GM18526 (cell line): Measurements from ENCODE around the gene CMYA5.

Experiments used
- POLR2A ChIP-seq: IDR thresholded peaks from 3 replicates; pipeline ENCODE4 v1.6.1; 2011; ENCODE audit not compliant: insufficient read length; ENCODE audit errors: extremely low read depth

The CMYA5 gene

GRCh38 chr5:79736528-79737514, 47.2 kb downstream of the CMYA5 start:
- TF ChIP-seq POLR2A, result no peak

GRCh38 chr5:79738349-79738748, 48.7 kb downstream of the CMYA5 start:
- TF ChIP-seq POLR2A, result no peak

GRCh38 chr5:79742549-79743136, 53.0 kb downstream of the CMYA5 start:
- no peak for TF ChIP-seq POLR2A

GRCh38 chr5:79743846-79744605, 54.4 kb downstream of the CMYA5 start:
- no peak for TF ChIP-seq POLR2A

- no peak for TF ChIP-seq POLR2A
Measured at GRCh38 chr5:79745255-79745654, 55.6 kb downstream of the CMYA5 start.

- TF ChIP-seq POLR2A, result no peak
Measured at GRCh38 chr5:79746642-79747569, 57.3 kb downstream of the CMYA5 start.

- no peak for TF ChIP-seq POLR2A
Measured at GRCh38 chr5:79750611-79751510, 61.2 kb downstream of the CMYA5 start.

- no peak for TF ChIP-seq POLR2A
Measured at GRCh38 chr5:79753092-79753491, 63.5 kb downstream of the CMYA5 start.

GRCh38 chr5:79753877-79754645, 64.4 kb downstream of the CMYA5 start:
- TF ChIP-seq POLR2A, result no peak

- no peak for TF ChIP-seq POLR2A
Measured at GRCh38 chr5:79754865-79755555, 65.4 kb downstream of the CMYA5 start.

GRCh38 chr5:79756076-79756475, 66.4 kb downstream of the CMYA5 start:
- no peak for TF ChIP-seq POLR2A

GRCh38 chr5:79759436-79759835, 69.8 kb downstream of the CMYA5 start:
- no peak for TF ChIP-seq POLR2A
